HT-29 (cell line): Measurements from ENCODE around the gene CLCN2. TPM values are rescaled to one million over a fixed set of nuclear protein-coding genes. Genes with fewer than 3 reads are reported as not detected.

Experiments used
- DNase-seq: peaks from one replicate; pipeline ENCODE4 v3.0.0-alpha.2; 2015; ENCODE audit warnings: low spot score
- total RNA-seq: library from RNA; depleted of rRNA; stranded (reverse); fragments of >200 nt; shearing (Covaris generic); gene quantifications from 2 replicates; pipeline ENCODE4 v1.2.3, GENCODE V29; 2014

CLCN2 gene
- total RNA-seq, 1 experiment from 2014 or later = 64.0 TPM

DNA sequence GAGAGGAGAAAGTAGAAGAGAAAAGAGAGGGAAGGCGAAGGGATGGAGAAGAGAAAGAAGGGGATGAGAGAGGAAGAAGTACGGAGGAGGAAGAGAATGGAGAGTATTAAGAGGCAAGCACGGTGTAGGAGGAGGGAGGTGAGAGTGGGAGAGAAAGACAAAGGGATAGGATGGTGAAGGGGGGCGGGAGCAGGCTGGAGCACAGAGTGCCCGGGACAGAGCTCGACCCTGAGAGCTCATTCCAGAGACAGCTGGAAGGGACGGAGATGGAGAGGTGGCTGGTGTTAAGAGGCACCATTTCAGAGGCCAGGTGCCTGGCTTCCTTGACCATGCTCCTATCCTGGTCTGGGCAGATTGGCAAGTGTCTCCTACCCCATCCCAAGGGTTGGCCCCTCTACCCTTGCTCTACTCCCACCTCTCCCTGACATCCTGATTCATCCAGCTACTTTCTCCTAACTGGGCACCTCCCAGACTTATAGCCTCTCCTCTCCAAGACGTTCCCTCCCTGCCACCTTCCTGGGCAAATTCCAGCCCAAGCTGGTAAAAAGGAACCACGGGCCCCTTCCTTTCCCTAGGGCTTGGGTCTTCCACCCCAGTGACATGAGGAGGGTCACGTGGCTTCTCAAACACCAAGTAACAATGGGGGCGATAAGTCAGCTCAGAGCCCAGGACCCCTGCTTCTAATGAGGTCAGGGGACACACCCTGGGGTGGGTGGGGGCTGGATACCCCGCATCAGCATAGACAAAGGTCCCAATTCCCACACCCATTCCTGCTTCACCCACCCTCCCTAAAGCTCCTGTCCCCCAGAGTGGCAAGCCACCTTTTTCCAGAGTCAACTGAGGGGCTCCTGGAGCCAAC, 1.1 kb downstream of the CLCN2 start:
- DNase-seq = no peak

DNA sequence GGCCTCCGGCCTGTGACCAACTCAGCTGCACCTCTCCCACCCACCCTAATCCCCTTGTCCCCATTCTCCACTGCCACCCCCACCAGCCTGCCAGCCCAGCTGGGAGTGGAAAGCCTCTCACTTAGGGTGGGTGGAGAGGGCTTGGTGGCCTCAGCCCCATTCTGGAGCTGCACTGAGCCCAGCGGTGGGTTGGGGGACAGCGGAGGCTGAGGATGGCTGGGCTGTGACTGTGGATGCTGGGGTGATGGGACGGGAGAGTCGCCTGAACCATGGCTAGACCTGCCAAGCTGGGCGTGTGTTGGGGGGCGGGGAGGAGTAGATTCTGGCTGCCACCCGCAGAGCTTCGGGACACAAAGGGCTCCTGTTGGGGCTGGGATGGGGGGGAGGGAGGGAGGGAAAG, 1.8 kb downstream of the CLCN2 start:
- DNase-seq = no peak

DNA sequence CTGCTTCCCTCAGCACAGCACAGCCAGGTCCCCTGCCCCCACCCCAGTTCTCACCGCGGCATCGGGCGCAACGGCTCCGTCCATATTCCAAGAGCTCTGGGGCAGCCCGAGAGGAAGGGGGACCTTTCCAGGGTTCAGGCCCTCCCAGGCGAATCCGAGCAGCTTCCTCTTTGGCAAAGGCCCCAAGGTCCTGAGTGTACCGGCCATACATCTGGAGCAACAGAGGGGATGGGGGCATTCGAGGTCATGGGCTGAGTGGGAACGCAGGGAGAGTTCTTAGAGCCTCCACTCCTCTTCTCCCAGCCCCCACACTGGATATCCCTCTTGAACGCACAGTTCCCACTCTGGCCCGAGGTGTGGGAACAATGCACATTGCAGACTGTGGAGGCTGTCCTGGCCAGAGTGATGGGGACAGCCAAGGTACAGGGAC, 2.5 kb downstream of the CLCN2 start:
- no peak for DNase-seq

DNA sequence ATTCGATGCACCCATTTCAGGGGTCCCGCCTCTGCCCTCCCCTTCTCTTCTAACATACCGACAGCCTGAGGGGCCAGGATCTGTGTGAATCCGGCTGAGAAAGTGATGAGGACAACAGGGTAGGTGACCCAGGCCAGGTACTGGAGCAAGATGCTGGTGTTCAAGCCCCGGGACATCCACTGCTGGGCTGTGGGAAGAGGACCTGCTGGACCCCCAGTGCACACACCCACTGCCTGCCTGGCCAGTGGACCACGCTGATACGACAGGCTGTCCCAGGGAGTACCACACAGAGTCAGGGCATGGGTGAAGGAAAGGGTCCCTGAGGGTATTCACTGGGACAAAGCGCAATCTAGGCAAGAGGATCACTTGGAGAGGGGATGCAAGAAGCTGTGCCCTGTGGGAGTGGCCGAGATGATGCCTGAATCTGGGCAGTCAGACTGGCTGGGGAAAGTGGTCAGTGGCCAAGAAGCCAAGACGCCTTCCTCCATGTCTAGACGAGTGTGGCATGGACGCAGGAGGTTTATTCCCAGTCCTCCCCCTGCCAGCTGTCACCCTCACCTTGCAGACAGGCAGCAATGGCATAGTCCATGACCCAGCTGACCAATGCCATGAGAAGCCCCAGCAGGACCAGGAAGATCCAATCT, 3.2 kb downstream of the CLCN2 start:
- no peak for DNase-seq

DNA sequence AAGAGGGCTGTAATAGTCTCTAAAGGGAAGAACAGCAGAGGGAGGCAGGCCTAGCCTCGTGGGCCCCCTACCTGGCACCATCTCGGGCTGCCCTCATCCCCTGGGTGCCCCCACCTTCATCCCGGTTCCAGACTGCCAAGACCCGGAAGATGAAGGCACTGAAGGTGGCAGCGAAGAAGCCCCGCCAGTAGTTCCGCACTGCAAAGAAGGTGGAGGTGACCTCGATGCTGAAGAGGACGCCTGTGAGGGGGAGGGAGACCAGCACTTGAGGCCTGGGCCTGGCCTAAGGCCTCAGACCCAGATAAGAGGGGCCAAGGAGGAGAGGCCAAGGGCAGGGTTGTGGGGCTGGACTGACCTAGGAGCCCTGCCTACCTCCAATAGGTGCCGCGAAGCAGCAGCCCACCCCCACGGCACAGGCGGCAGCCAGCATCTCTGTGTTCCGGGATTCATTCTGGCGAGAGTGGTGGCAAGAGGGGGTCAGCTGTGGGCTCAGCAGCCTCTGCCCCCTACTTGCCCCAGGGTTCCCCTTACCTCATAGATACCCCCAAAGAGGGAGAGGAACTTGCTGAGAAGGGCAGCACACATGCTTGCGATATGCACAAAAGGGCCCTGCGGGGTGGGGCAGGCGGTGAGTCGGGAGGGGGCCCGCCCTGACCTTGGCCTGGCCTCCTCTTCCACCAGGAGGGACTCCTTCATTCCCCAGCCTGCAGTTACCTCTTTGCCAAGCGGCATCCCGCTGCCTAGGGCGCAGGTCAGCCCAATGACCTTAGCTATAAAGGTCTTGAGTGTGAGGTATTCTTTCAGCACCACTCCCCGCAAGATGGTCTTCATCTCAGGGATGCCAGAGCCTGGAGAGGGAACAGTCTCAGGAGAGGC, 3.9 kb downstream of the CLCN2 start:
- no peak for DNase-seq

DNA sequence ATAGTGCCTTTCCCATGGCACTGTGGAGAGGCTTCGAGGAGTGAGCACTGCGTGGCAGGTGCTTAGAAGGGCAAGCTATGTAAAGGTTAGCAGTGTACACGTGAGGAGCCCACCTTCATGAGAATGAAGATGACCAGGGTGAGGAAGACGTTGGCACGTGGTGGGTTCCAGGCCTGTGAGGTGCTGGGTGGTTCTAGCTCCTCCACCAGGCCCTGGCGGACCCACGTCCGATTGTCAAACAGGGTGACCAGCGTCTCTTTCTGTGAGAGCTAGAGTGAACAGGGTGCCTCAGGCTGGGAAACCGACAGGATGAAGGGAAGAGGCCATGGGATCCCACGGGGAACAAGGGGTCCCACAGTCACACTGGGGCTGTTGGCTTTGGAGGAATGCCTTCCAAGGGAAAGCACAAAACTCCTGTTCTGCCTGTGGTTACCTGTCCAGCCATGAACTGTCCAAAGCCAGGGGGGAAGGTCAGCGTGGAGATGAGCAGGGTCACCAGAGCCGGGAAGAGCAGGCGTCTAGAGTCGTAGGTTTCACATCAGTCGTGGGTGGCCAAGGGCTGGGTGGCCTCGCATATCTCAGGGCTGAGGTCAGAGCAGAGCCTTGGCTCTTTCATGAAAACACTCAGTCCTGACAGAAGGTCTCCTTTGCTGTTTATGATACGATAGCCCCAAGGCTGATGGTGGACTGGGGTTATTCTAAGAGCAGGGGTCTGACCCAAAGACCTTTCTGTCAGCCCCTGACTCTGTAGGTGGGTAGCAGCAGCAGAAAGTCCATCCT, 6.0 kb downstream of the CLCN2 start:
- DNase-seq = no peak

DNA sequence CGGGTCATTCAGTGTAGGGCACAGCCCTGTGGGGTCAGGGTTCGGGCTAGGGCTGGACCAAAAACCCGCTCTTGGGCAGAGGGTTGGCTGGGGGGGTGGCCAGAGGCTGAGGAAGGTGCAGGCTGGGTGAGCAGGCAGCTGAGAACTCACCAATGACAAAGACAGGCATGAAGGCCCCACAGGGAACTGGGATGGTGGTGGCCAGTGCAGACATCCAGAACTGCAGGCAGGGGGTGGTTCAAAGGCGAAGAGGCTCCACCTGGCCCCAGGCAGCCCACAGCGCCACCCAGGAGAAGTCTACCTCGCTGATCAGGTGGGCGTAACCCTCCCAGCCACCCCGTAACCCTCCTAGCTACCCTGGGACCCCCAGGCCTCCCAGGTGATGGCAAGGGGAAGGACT, 6.7 kb downstream of the CLCN2 start:
- DNase-seq = no peak

DNA sequence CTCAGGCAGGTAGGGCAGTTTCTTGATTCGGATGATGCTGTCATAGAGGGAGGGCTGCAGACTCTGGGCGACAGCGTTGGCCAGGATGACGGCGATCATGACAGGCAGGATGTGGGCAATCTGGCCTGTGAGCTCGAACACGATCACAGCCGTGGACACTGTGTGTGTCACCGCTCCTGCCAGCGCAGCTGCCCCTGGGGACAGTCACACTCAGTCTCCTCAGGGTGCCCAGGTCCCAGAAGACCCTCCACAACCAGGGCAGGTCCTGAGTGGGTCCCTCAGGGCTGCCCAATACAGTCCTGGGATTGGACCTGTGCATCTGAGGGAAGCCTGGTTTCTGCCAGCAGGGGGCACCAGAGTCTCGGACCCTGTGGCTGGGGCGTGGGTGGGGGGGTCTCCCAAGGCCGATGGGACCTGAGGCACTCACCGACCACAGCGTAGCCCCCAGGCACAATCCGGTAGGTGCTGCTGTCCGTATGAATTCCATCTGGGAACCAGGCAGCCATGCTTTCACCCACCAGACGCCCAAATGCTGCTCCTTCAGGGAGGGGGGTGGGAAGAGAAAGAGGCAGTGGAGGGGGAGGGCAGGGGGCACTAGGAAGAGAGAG, 7.2 kb downstream of the CLCN2 start:
- peak; percentile 56 for DNase-seq

DNA sequence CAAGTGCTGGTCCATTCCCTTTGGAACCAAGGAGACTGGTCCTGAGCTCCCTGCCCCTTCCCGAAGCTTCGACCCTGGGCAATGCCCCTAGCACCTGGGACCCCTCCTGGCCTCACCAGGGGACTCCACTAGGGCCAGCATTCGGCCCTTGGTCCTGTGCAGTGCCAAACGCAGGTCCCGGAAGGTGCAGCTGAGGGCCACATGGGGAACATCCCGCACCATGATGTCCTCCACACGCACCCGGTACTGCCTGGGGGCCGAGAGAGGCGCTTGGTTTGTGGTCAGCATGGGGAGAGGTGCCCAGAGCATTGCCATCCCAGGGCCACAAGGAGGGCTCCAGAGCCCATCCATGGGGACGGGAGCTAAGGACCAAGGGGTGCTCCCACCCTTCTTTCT, 7.9 kb downstream of the CLCN2 start:
- no peak for DNase-seq

DNA sequence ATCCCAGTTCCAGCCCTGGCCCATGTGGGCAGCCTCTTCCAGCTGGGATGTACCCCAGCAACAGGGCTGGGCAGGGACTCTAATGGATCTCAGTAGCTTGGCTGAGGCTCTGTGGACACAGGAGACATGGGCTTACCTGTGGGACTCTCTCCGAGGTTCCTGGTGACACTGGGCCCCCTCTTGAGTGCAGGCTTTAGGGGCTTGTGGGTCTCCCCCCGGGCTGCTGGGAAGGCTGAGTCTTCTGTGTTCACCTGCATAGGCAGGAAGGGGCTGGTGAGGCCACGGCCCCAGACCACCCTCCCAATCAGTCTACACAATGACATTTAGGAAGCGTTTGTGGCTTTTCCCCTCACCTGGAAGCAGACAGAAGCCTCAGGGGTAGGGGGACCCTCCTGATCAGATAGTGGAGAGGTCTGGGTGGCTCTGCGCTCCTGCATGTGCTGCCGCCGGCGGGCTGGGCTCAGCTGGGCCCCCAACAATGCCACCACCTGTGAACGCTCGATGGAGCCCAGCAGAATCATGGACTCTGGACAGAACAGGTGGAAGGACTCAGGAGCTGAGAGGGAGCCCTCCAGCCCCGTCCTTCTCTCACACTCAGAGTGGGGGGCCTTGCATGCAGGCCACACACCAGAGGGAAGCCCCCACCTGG, 8.4 kb downstream of the CLCN2 start:
- DNase-seq = no peak

DNA sequence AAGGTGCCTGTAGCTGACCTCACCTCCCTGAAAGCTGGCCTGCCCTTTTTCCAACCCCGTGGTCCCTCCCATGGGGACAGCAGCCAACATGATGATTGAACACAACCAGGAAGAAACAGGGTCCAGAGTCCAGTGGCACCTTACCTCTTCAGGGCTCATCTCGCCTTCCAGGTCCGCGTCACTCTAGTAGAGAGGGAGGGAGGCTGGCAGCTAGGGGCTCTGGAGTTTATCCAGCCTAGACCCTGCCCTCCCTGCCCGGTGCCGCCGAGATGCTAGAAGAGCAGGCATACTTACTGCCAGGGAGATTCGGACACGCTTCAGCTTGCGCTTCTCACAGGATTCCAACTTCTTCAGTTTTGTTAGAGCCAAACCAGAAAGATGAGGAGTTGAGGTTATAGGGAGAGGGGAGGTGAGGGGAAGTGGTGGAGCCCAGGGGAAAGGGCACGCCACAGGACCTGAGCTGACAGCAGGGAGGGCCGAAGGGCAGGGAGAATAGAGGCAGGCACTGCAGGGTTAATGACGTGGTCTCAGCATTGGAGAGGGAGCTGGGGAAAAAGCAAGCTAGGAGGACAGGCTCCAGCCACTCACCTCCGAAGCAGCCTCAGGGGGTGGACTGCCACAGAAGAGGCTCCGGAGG, 9.1 kb downstream of the CLCN2 start:
- peak; percentile 84 for DNase-seq

DNA sequence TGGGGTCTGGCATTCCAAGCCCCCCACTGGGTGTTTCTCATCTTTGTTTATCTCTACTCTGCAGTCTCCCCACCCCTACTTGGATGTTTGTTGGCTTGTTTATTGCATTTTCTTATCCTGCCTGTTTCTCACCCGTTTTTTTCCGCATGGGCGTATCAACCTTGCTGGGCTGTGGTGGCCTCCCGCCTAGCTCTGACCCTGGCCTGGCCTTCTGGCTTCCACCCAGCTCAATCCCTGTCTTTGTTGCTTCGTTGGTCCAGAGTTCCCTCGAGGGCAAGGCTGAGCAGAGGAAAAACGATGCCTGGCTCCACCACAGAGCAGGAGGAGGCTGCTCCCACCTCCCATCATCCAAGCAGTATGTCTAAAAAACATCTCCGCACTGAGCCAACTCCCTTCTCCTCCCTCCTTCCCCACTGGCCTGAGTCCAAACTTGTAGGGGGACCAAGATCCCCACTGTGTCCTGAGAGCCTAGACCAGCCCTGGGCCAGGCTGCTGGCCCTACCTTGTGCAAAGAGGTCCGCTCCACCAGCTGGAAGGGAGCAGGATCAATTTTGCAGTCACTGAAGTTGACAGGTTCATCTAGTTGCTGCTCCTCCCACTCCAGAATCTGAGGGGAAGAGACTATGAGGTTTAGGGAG, 9.8 kb downstream of the CLCN2 start:
- no peak for DNase-seq

DNA sequence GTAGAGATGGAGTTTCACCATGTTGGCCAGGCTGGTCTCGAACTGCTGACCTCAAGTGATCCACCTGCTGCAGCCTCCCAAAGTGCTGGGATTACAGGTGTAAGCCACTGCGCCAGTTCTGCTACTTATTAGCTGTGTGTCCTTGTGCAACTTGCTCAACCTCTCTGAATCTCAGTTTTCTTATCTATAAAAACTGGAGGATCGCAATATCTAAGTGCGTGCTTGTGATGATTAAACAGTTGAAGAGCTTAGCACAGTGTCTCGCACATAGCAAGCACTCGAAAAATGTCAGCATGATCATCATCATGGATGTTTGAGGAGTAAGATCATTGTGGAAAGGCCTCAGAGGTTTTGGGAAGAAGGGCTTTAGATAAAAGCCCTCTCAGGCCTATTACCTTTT, 10.8 kb downstream of the CLCN2 start:
- no peak for DNase-seq

DNA sequence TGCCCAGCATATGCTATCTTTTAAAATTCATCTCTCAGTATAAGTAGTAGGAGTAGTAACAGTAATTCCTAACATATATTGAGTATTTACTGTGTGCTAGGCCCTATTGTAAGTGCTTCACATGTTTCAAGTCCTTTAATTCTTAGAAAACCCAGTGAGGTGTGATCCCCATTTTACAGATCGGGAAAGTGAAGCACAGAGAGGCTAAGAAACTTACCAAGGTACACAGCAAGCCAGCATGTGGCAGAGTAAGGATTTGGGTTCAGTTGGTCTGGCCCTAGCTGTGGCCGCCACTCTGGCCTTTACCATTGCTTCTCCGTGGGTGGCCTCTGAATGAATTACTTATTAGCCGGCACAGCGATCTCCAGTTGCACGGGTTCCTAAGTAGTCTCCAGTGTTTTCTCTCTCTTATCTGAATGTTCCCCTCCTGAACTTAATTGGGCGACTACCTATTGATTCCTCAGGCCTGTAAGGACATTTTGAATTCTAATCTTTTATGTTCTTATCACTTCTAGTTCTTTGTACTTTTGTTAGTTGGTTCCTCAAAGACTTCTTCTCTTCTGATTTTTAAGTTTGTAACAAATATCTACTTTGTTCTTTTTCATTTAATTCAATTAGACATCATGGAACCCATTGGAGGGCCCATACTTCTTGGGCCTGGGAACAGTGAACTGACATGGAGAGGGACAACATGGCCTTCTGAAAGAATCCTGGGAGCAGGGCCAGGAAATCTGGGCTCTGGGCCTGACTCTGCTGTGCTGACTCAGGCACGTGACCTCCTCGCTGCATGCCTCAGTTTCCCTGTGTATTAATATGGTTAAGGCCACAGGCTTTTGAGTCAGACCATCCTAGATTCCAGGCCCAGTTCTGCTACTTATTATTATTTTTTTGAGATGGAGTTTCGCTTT, 11.6 kb downstream of the CLCN2 start:
- no peak for DNase-seq

DNA sequence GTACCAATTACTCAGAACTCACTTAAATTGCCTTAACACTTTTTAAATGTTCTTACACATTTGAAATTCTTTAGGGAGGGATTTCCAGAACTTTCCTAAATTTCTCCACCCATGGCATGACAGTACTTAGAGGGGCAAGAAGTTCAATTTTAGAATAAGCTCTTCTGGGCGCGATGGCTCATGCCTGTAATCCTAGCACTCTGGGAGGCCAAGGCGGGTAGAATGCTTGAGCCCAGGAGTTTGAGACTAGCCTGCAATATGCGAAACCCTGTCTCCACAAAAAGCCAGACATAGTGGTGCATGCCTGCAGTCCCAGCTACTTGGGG, 13.4 kb downstream of the CLCN2 start:
- no peak for DNase-seq

DNA sequence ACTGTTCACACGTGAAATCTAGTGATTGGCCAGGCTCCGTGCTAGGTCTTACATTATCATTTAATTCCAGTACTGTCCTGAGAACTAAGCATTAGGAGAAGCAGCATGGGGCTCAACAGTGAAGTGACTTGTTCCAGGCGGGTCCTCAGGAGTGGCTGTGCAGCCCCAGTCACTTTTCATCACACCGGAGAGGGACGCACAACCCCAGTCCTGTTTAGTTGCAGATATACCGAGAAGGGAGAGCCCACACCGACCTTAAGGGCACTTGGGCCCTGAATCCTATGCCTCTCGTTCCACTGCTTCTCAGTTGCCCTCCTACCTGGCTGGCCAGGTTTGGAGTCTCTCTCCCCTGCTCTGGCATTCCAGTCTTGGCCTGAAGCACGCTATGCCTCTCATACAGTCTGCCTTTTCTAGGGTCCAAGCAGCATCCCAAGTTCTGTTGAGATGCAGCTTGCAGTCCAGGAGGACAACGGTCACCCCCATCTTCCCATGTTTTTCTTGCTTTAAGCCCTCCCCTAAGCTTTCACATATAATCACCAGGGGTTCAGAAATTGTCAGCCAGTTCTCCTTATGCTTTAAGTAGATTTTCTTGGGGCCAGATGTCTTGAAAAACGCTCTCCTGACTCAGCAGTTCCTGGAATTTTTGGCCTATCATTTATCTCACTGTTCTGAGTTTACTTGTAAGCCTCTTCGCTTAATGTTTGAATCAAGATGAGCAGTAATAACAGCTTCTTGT, 13.9 kb downstream of the CLCN2 start:
- DNase-seq = no peak

DNA sequence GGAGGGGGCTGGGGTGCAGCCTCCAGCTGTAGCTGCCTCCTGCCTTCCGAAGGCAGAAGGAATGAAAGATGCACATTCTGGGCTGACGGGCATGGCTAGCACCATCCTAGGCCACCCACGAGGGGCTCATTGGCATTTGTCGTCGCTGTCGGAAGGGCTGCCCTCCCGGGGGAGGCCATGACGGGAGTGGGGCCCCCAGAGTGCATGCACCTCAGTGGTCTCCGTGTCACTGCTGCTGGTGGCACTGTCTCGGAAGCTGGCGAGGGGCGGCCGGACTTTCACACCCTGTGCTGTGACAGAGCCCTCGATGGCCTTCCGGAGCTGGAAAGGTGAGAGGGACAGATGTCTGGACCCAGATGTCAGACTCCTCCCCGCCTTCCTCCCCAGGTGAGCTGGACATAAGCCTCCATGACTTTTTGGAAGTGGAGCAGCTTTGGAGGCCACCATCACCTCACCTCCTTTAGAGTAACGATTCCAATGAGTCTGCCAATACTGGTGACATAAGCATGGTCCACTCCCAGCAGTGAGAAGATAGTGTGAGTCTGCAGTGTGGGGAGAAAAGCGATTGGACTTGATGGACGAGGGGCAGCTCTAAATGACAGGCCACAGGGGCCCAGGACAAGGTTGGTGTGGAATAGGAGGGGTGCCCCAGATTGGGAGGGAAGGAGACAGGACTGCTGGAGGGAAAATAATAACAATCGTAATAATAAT, 14.8 kb downstream of the CLCN2 start:
- DNase-seq = no peak
